ENCODE measurements around the gene BRPF3.

Gene BRPF3

GRCh38 chr6:36227379-36228228 is 31.1 kb downstream of the BRPF3 start (continued):
- peak; percentile 89 for TF ChIP-seq ZNF692 (tag by site-specific recombination; IDR thresholded peaks at IDR 0.05)
- TF ChIP-seq ZNF510 (tag by site-specific recombination; IDR thresholded peaks at IDR 0.05; ENCODE audit: insufficient replicate concordance) = no peak
- 0 out of 2 replicates have a peak, but pooled peaks have one; percentile 37 for TF ChIP-seq PRDM10 (tag by site-specific recombination; IDR thresholded peaks at IDR 0.05)
- TF ChIP-seq ZBTB11 (tag by site-specific recombination; conservative IDR thresholded peaks at IDR 0.05; ENCODE audit: low read depth) = no peak
- TF ChIP-seq ZNF433 (tag by site-specific recombination; IDR thresholded peaks at IDR 0.05; ENCODE audit: low read depth) = no peak

GRCh38 chr6:36229223-36229622 is 32.7 kb downstream of the BRPF3 start:
- TF ChIP-seq ZNF239 (tag by site-specific recombination; IDR thresholded peaks at IDR 0.05) (no peak), ZNF223 (tag by site-specific recombination; IDR thresholded peaks at IDR 0.05) (0 out of 2 replicates have a peak, but pooled peaks have one; percentile 16), ZNF311 (tag by site-specific recombination; IDR thresholded peaks at IDR 0.05; ENCODE audit: borderline replicate concordance) (no peak), ZSCAN18 (tag by site-specific recombination; IDR thresholded peaks at IDR 0.05) (no peak)
- CTCF ChIA-PET = interaction anchor here (0.9 to 1.2 kb wide), 2 partner anchors 16 to 107 kb away, joined by 3 read pairs; no protein-coding TSS in a partner anchor
- peaks cover 6 to 74% of the 10 kb centered on the region in 2 experiments for H3K36me3 ChIP-seq (ENCODE audit: control insufficient read depth in 2 of 2, insufficient read depth in 1 of 2, low read length in 2 of 2)
- no peaks in the 10 kb centered on the region for H3K9me3 ChIP-seq (ENCODE audit: control insufficient read depth, insufficient read depth, low read depth, low read length)
- no peak overlapping the region for H3K4me3 ChIP-seq (ENCODE audit: low read depth, low read length)
- POLR2A ChIA-PET = interaction anchor here (0.6 kb wide), 1 partner anchor 11 kb away, joined by 5 read pairs; no protein-coding TSS in a partner anchor
- H3K4me1 ChIP-seq (ENCODE audit: control insufficient read depth, insufficient read depth, low read length) = peaks cover 33% of the 10 kb centered on the region
- no peak overlapping the region for H3K27ac ChIP-seq (ENCODE audit: extremely low read depth, low read depth, low read length)

- Histone ChIP-seq H3K36me3 (ENCODE audit: control insufficient read depth in 2 of 2, insufficient read depth in 1 of 2, low read length in 2 of 2) (peaks cover 6 to 64% of the 10 kb centered on the region in 2 experiments), H3K27ac (ENCODE audit: extremely low read depth, low read depth, low read length) (no peak overlapping the region), H3K9me3 (ENCODE audit: control insufficient read depth, insufficient read depth, low read depth, low read length) (no peaks in the 10 kb centered on the region), H3K4me1 (ENCODE audit: control insufficient read depth, insufficient read depth, low read length) (peaks cover 22% of the 10 kb centered on the region), H3K4me3 (ENCODE audit: low read depth, low read length) (no peak overlapping the region)
- ChIA-PET CTCF (interaction anchor here (1.1 to 1.2 kb wide), 2 partner anchors 15 to 72 kb away, joined by 3 to 5 read pairs; no protein-coding TSS in a partner anchor), POLR2A (interaction anchor here (0.6 kb wide), 1 partner anchor 10 kb away, joined by 6 read pairs; no protein-coding TSS in a partner anchor)
- TF ChIP-seq ZNF645 (tag by site-specific recombination; IDR thresholded peaks at IDR 0.05) = no peak
- TF ChIP-seq ZNF292 (tag by site-specific recombination; IDR thresholded peaks at IDR 0.05; ENCODE audit: borderline replicate concordance, low read depth) = no peak
- no peak for TF ChIP-seq ZBTB44 (tag by site-specific recombination; IDR thresholded peaks at IDR 0.05)
- no peak for TF ChIP-seq HOXD13 (CRISPR knock-in tag; IDR thresholded peaks at IDR 0.05; ENCODE audit: borderline replicate concordance)
- no peak for TF ChIP-seq KLF7 (tag by site-specific recombination; IDR thresholded peaks at IDR 0.05; ENCODE audit: borderline replicate concordance)
Observed at GRCh38 chr6:36230371-36230770, 33.8 kb downstream of the BRPF3 start.

Measured in HEK293 (cell line).